H1 (cell line): ENCODE data around the gene CNGA1. TPM values are rescaled to one million over a fixed set of nuclear protein-coding genes. Genes with fewer than 3 reads are reported as not detected.

Experiments used
- polyA plus RNA-seq, 7 experiments: library from polyadenylated mRNA; depleted of rRNA in 3 of 7; stranded (reverse) in 5 of 7; unstranded in 2 of 7; fragments of >200 nt in 5 of 7; fragments of 200-250 nt in 2 of 7; gene quantifications; 1 replicate in 5 of 7; 2 replicates in 1 of 7; 4 replicates in 1 of 7; pipeline versions ENCODE4 v1.2.1 to v1.2.3, GENCODE V29; 2011 to 2013; ENCODE audit warnings: missing spikeins in 2 of 7, mixed read lengths in 2 of 7
- total RNA-seq: library from RNA; stranded (reverse); fragmentation: NEBNext Ultra II Directional; extraction: Animal tissue kit (Norgen Biotek cat#: 25700); gene quantifications from 2 replicates; pipeline ENCODE4 v1.2.1, GENCODE V29; 2021

CNGA1 gene
- total and polyA plus RNA-seq, 2 of the 8 experiments (the other 6 are each of a cell fraction or from before 2014, with no cell fraction given): 0.17 to 0.54 TPM

Other genes starting within 250 kb of the CNGA1 start
- gene CORIN, start 178.6 kb downstream of the CNGA1 start, total RNA-seq: 0.17 and 0.32 TPM in 2 replicates
- 0.09 and 0.17 TPM in 2 replicates for gene CORIN, start 178.6 kb downstream of the CNGA1 start, polyA plus RNA-seq (2011; rRNA removed)
- 27.7 and 29.5 TPM in 2 replicates for gene NFXL1, start 102.1 kb downstream of the CNGA1 start, total RNA-seq
- 6.7 and 10.0 TPM in 2 replicates for gene NFXL1, start 102.1 kb downstream of the CNGA1 start, polyA plus RNA-seq (2011; rRNA removed)
- gene NIPAL1, start 91 bp upstream of the CNGA1 start, total RNA-seq: 4.9 and 5.2 TPM in 2 replicates
- 1.4 and 1.7 TPM in 2 replicates for gene NIPAL1, start 91 bp upstream of the CNGA1 start, polyA plus RNA-seq (2011; rRNA removed)
- gene TXK, start 117.6 kb upstream of the CNGA1 start, total RNA-seq: not detected in 2 replicates
- gene TXK, start 117.6 kb upstream of the CNGA1 start, polyA plus RNA-seq (2011; rRNA removed): not detected in 2 replicates